H9 (cell line): ENCODE results near the gene MCM8. TPM values are rescaled to one million over a fixed set of nuclear protein-coding genes. Genes with fewer than 3 reads are reported as not detected.

ENCODE experiments used
- DNase-seq: peaks from one replicate; pipeline ENCODE4 v3.0.0-alpha.2; 2017
- H2AFZ ChIP-seq: one replicate; pipeline ENCODE4 v1.6.1; 2013; ENCODE audit warnings: mild to moderate bottlenecking, low read length, control low read depth, moderate library complexity
- H2AK5ac ChIP-seq: 2 replicates; pipeline ENCODE4 v1.6.1; 2013; ENCODE audit warnings: low read length, control low read depth, mixed read lengths; ENCODE audit not compliant: insufficient read length
- H2BK120ac ChIP-seq: one replicate; pipeline ENCODE4 v1.6.1; 2013; ENCODE audit warnings: low read depth, mild to moderate bottlenecking, low read length, control low read depth, inconsistent platforms; ENCODE audit not compliant: poor library complexity, severe bottlenecking
- H2BK12ac ChIP-seq: 2 replicates; pipeline ENCODE4 v1.6.1; 2013; ENCODE audit warnings: low read length, control low read depth, mixed read lengths, low read depth; ENCODE audit not compliant: insufficient read length
- H2BK15ac ChIP-seq: 2 replicates; pipeline ENCODE4 v1.6.1; 2013; ENCODE audit warnings: low read depth, low read length, control low read depth
- H2BK20ac ChIP-seq: one replicate; pipeline ENCODE4 v1.6.1; 2013; ENCODE audit warnings: low read depth, mild to moderate bottlenecking, low read length, control low read depth, inconsistent platforms; ENCODE audit not compliant: poor library complexity, severe bottlenecking
- H2BK5ac ChIP-seq: 2 replicates; pipeline ENCODE4 v1.6.1; 2013; ENCODE audit warnings: low read length, control low read depth, mixed read lengths; ENCODE audit not compliant: insufficient read length
- H3K14ac ChIP-seq: 2 replicates; pipeline ENCODE4 v1.6.1; 2013; ENCODE audit warnings: low read length, control low read depth; ENCODE audit not compliant: insufficient read depth
- H3K18ac ChIP-seq: 2 replicates; pipeline ENCODE4 v1.6.1; 2013; ENCODE audit warnings: low read depth, mild to moderate bottlenecking, mixed read lengths, low read length, control low read depth; ENCODE audit not compliant: insufficient read length
- H3K23ac ChIP-seq: 2 replicates; pipeline ENCODE4 v1.6.1; 2013; ENCODE audit warnings: low read length, control low read depth, mixed read lengths, low read depth; ENCODE audit not compliant: insufficient read length
- H3K23me2 ChIP-seq: 2 replicates; pipeline ENCODE4 v1.6.1; 2013; ENCODE audit warnings: low read depth, mild to moderate bottlenecking, mixed read lengths, low read length, control low read depth; ENCODE audit not compliant: insufficient read length, poor library complexity, severe bottlenecking
- H3K27ac ChIP-seq: 2 replicates; pipeline ENCODE4 v1.5.1; 2013; ENCODE audit warnings: low read length, control low read depth, mixed read lengths, low read depth; ENCODE audit not compliant: insufficient read length
- H3K27me3 ChIP-seq: 2 replicates; pipeline ENCODE4 v1.6.1; 2013; ENCODE audit warnings: low read length, control low read depth, inconsistent platforms; ENCODE audit not compliant: insufficient read depth
- H3K4ac ChIP-seq: 2 replicates; pipeline ENCODE4 v1.6.1; 2013; ENCODE audit warnings: low read depth, mild to moderate bottlenecking, control low read depth, inconsistent platforms, low read length, moderate library complexity
- H3K4me1 ChIP-seq: 2 replicates; pipeline ENCODE4 v1.6.1; 2013; ENCODE audit warnings: low read length, control low read depth, inconsistent platforms; ENCODE audit not compliant: insufficient read depth
- H3K4me2 ChIP-seq: 2 replicates; pipeline ENCODE4 v1.6.1; 2013; ENCODE audit warnings: low read length, control low read depth, mixed read lengths; ENCODE audit not compliant: insufficient read length, insufficient read depth
- H3K56ac ChIP-seq: 2 replicates; pipeline ENCODE4 v1.6.1; 2013; ENCODE audit warnings: low read depth, mild to moderate bottlenecking, mixed read lengths, low read length, control low read depth; ENCODE audit not compliant: insufficient read length
- H3K79me1 ChIP-seq: 2 replicates; pipeline ENCODE4 v1.6.1; 2013; ENCODE audit warnings: low read depth, mild to moderate bottlenecking, moderate library complexity, low read length, control low read depth, inconsistent platforms; ENCODE audit not compliant: insufficient read depth, poor library complexity, severe bottlenecking
- H3K79me2 ChIP-seq: 2 replicates; pipeline ENCODE4 v1.6.1; 2013; ENCODE audit warnings: low read length, control low read depth, inconsistent platforms; ENCODE audit not compliant: insufficient read depth
- H3K9ac ChIP-seq: 2 replicates; pipeline ENCODE4 v1.6.1; 2013; ENCODE audit warnings: low read length, control low read depth, mixed read lengths; ENCODE audit not compliant: insufficient read length; ENCODE audit errors: extremely low read depth
- H3K9me3 ChIP-seq: one replicate; pipeline ENCODE4 v1.6.1; 2013; ENCODE audit warnings: low read depth, low read length, inconsistent platforms; ENCODE audit not compliant: control insufficient read depth
- H3T11ph ChIP-seq: one replicate; pipeline ENCODE4 v1.6.1; 2013; ENCODE audit warnings: mild to moderate bottlenecking, low read length, control low read depth, inconsistent platforms
- H4K20me1 ChIP-seq: one replicate; pipeline ENCODE4 v1.6.1; 2013; ENCODE audit not compliant: control insufficient read depth, insufficient read length, insufficient read depth
- H4K5ac ChIP-seq: 2 replicates; pipeline ENCODE4 v1.6.1; 2013; ENCODE audit warnings: low read depth, mild to moderate bottlenecking, mixed read lengths, low read length, control low read depth; ENCODE audit not compliant: insufficient read length
- H4K8ac ChIP-seq: replicated peaks from 2 replicates; pipeline ENCODE4 v1.6.1; 2013; ENCODE audit warnings: low read length, control low read depth, mixed read lengths, low read depth; ENCODE audit not compliant: insufficient read length
- H4K91ac ChIP-seq: 2 replicates; pipeline ENCODE4 v1.6.1; 2013; ENCODE audit warnings: low read depth, mild to moderate bottlenecking, moderate library complexity, mixed read lengths, low read length, control low read depth; ENCODE audit not compliant: insufficient read length
- H3K27ac Mint-ChIP-seq, 3 experiments: 2 replicates in 2 of 3; 3 replicates in 1 of 3; pipeline ENCODE4 v1.8.0; 2020 to 2021; ENCODE audit warnings: mixed read lengths in 3 of 3, mild to moderate bottlenecking in 1 of 3, moderate library complexity in 1 of 3
- H3K27me3 Mint-ChIP-seq: 2 replicates; pipeline ENCODE4 v1.8.0; 2021; ENCODE audit warnings: low read depth, mild to moderate bottlenecking, moderate library complexity, mixed read lengths
- H3K36me3 Mint-ChIP-seq, 3 experiments: 2 replicates in 2 of 3; 3 replicates in 1 of 3; pipeline ENCODE4 v1.8.0; 2020 to 2021; ENCODE audit warnings: low read depth in 3 of 3, mixed read lengths in 3 of 3; ENCODE audit not compliant: insufficient read depth in 1 of 3
- H3K4me1 Mint-ChIP-seq, 2 experiments: 2 replicates each; pipeline ENCODE4 v1.8.0; 2020; ENCODE audit warnings: mixed read lengths in 2 of 2
- H3K4me3 Mint-ChIP-seq, 2 experiments: 2 replicates in 1 of 2; 3 replicates in 1 of 2; pipeline ENCODE4 v1.8.0; 2020 to 2021; ENCODE audit warnings: mild to moderate bottlenecking in 2 of 2, mixed read lengths in 2 of 2, moderate library complexity in 1 of 2
- H3K9me3 Mint-ChIP-seq, 2 experiments: 2 replicates in 1 of 2; 3 replicates in 1 of 2; pipeline ENCODE4 v1.8.0; 2020; ENCODE audit warnings: mild to moderate bottlenecking in 2 of 2, mixed read lengths in 2 of 2, moderate library complexity in 1 of 2
- CTCF ChIP-seq: fragments of 200-600 bp; sonication (generic); conservative IDR thresholded peaks from 3 replicates; pipeline ENCODE4 v1.8.0; 2021; ENCODE audit warnings: antibody characterized with exemption, mild to moderate bottlenecking
- WGBS: extraction: QIAGEN DNeasy Blood & Tissue Kit; methylation state at CpG from one replicate; pipeline ENCODE4 v1.1.7; 2013; ENCODE audit warnings: missing lambda C conversion rate, low lambda C conversion rate, mixed read lengths; ENCODE audit not compliant: insufficient read length; ENCODE audit errors: extremely low coverage; 5-methylcytosine and 5-hydroxymethylcytosine counted together
- total RNA-seq: library from RNA; stranded (reverse); gene quantifications from 2 replicates; pipeline ENCODE4 v1.2.1, GENCODE V29; 2021

MCM8 gene
- total RNA-seq, 1 experiment from 2014 or later = 32.2 TPM

- H2BK20ac ChIP-seq = no peak overlapping the region
- H3K23ac ChIP-seq = no peak overlapping the region
- H3K18ac ChIP-seq = no peak overlapping the region
- WGBS = no CpG with 5 or more reads among the region's 3 CpGs
- no peak overlapping the region for H2AK5ac ChIP-seq
- H2AFZ ChIP-seq = no peak overlapping the region
- no peak overlapping the region for H3K4ac ChIP-seq
- no peak overlapping the region for H4K8ac ChIP-seq
- DNase-seq = no peak
- H4K5ac ChIP-seq = no peak overlapping the region
- H2BK15ac ChIP-seq = no peak overlapping the region
- no peak overlapping the region for H3K27ac ChIP-seq
- H3T11ph ChIP-seq = no peak overlapping the region
- no peak for TF ChIP-seq CTCF
- no peak overlapping the region for H2BK120ac ChIP-seq
- peaks cover 24 to 66% (median 54%) of the 10 kb centered on the region in 3 experiments; a peak in 6 of 7 replicates for H3K36me3 Mint-ChIP-seq
- no peak overlapping the region for H4K91ac ChIP-seq
- no peaks in the 10 kb centered on the region for H3K4me1 ChIP-seq
- H3K9ac ChIP-seq = no peak overlapping the region
- no peaks in the 10 kb centered on the region for H3K4me1 Mint-ChIP-seq
- no peaks in the 10 kb centered on the region for H3K27me3 ChIP-seq
- no peak overlapping the region for H2BK5ac ChIP-seq
- no peak overlapping the region for H3K4me2 ChIP-seq
- H3K56ac ChIP-seq = no peak overlapping the region
- H3K23me2 ChIP-seq = no peaks in the 10 kb centered on the region
- no peaks in the 10 kb centered on the region for H3K27me3 Mint-ChIP-seq
- H3K9me3 Mint-ChIP-seq = no peaks in the 10 kb centered on the region
- H4K20me1 ChIP-seq = no peaks in the 10 kb centered on the region
- H3K4me3 Mint-ChIP-seq = no peak overlapping the region
- H3K27ac Mint-ChIP-seq = no peak overlapping the region
- H2BK12ac ChIP-seq = no peak overlapping the region
- no peaks in the 10 kb centered on the region for H3K9me3 ChIP-seq
- H3K79me1 ChIP-seq = peaks cover 6% of the 10 kb centered on the region
- no peaks in the 10 kb centered on the region for H3K79me2 ChIP-seq
- H3K14ac ChIP-seq = no peak overlapping the region
Observed at GRCh38 chr20:6014017-6014416, 63.6 kb downstream of the MCM8 start.
